Right lobe of liver (tissue), 4 donors: ENCODE data around the gene GLS.

Experiments
- POLR2A ChIP-seq: fragments of 450-650 bp; IDR thresholded peaks from one replicate; pipeline ENCODE4 v1.6.1; 2017; ENCODE audit warnings: antibody characterized with exemption, mild to moderate bottlenecking
- TF ChIP-seq, protein P1 (sequence below), 4 donors: fragments of 200-600 bp in 3 of 4; fragments of 450-650 bp in 1 of 4; IDR thresholded peaks; one replicate each; pipeline versions ENCODE4 v1.5.1 to v1.8.0; 2016 to 2022; ENCODE audit warnings: antibody characterized with exemption in 4 of 4, mild to moderate bottlenecking in 2 of 4
- donor health status: DM: no; HTN: no; CAD: no.
- donor health status: DM: no; HTN: no; CAD: no.
- donor health status: DM: no; HTN: yes; CAD: no.

DNA sequence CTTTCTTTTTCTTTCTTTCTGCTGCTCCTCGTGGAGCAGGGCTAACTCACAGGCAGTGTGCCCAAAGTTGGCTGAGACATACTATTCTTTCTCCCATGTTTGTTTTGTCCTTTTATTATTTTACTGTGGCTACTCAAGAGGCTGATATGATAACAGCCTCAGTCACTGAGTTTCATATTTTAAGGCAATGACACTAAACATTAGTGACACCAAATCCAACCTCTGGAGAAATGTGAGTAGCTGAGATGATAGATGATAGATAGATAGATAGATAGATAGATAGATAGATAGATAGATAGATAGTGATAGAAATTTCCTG, 45.8 kb upstream of the GLS start:
- TF ChIP-seq, protein P1, sequence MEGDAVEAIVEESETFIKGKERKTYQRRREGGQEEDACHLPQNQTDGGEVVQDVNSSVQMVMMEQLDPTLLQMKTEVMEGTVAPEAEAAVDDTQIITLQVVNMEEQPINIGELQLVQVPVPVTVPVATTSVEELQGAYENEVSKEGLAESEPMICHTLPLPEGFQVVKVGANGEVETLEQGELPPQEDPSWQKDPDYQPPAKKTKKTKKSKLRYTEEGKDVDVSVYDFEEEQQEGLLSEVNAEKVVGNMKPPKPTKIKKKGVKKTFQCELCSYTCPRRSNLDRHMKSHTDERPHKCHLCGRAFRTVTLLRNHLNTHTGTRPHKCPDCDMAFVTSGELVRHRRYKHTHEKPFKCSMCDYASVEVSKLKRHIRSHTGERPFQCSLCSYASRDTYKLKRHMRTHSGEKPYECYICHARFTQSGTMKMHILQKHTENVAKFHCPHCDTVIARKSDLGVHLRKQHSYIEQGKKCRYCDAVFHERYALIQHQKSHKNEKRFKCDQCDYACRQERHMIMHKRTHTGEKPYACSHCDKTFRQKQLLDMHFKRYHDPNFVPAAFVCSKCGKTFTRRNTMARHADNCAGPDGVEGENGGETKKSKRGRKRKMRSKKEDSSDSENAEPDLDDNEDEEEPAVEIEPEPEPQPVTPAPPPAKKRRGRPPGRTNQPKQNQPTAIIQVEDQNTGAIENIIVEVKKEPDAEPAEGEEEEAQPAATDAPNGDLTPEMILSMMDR (IDR thresholded peaks at IDR 0.05): no peak
- no peak for TF ChIP-seq POLR2A
